Cardiac fibroblast (primary cell): ENCODE measurements around the gene PYGL.

Experiments used
- DNase-seq, 2 donors: peaks; one replicate each; pipeline versions ENCODE4 v3.0.0 to v3.0.0-alpha.2; 2010; ENCODE audit warnings: low read depth in 2 of 2
- H3K4me3 ChIP-seq, 2 donors: replicated peaks in 1 of 2; 1 replicate in 1 of 2; 2 replicates in 1 of 2; pipeline ENCODE4 v1.5.1; 2011; ENCODE audit warnings: low read depth in 2 of 2, low read length in 2 of 2, mild to moderate bottlenecking in 2 of 2, moderate library complexity in 1 of 2
- TF ChIP-seq, protein P1 (sequence below): IDR thresholded peaks from one replicate; pipeline ENCODE4 v1.5.1; 2011; ENCODE audit warnings: low read depth, mild to moderate bottlenecking, low read length, inconsistent platforms

PYGL gene

DNA sequence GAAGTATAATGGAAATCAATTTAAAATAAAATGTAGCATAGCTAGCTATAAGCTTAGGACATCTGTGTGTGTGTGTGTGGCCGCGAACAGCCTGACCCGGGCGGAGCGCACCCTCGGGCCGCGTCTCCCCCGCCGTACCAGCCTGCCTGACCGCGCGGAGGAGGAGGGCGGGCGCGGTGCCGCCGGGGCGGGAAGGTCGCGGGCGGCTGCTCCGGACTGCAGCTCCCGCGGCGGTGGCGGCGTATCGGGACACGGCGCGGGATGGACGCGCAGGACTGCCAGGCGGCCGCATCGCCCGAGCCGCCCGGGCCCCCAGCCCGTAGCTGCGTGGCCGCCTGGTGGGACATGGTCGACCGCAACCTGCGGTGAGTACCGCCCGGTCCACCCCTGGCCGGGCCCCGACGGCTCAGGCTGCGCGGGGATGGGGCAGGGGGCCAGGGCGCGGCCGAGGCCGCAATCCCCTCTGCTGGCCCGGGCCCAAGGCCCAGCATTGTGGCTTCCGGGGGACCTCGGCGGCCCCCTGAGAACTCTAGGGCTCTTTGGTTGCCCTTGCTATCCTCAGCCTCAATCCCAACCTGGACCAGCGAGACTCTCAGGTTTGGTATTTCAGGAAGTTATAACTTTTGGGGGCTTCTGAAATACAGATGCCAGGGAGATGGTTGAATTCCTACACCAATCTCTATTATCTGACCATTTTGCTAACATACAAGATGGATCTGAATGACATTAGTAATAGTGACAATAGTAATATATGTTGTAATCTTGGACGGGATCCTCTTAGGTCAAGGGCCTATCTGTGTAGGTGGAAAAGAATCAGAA lies 72.2 kb downstream of the PYGL start, which contains the start of gene ABHD12B:
TSS of gene ABHD12B (plus strand) at position 140 of the 819 bp plus-strand sequence. CDS start at position 262, 122 bp downstream.
- no peak within 1 kb of the TSS for H3K4me3 ChIP-seq
- DNase-seq: no peak
- TF ChIP-seq, protein P1, sequence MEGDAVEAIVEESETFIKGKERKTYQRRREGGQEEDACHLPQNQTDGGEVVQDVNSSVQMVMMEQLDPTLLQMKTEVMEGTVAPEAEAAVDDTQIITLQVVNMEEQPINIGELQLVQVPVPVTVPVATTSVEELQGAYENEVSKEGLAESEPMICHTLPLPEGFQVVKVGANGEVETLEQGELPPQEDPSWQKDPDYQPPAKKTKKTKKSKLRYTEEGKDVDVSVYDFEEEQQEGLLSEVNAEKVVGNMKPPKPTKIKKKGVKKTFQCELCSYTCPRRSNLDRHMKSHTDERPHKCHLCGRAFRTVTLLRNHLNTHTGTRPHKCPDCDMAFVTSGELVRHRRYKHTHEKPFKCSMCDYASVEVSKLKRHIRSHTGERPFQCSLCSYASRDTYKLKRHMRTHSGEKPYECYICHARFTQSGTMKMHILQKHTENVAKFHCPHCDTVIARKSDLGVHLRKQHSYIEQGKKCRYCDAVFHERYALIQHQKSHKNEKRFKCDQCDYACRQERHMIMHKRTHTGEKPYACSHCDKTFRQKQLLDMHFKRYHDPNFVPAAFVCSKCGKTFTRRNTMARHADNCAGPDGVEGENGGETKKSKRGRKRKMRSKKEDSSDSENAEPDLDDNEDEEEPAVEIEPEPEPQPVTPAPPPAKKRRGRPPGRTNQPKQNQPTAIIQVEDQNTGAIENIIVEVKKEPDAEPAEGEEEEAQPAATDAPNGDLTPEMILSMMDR: no peak

DNA sequence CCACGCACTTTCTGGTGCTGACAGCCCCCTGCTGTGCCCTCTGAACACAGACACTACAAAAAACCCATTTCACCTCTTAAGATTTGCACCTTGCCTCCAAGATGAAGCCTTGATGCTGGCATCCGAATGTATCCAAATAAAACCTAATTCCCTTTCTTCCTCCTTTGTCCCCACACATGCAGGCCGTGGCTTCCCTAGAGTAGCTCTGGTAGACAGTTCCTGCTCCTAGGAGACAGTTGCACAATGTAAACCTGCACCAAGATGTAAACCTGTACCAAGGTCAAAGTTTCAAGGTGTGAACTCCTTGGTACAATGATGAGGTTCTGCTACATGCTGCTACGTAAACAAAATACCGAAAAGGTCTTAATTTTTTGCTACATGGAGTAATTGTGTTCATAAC lies 73.1 kb downstream of the PYGL start:
- no peak for DNase-seq
- TF ChIP-seq, protein P1: no peak

DNA sequence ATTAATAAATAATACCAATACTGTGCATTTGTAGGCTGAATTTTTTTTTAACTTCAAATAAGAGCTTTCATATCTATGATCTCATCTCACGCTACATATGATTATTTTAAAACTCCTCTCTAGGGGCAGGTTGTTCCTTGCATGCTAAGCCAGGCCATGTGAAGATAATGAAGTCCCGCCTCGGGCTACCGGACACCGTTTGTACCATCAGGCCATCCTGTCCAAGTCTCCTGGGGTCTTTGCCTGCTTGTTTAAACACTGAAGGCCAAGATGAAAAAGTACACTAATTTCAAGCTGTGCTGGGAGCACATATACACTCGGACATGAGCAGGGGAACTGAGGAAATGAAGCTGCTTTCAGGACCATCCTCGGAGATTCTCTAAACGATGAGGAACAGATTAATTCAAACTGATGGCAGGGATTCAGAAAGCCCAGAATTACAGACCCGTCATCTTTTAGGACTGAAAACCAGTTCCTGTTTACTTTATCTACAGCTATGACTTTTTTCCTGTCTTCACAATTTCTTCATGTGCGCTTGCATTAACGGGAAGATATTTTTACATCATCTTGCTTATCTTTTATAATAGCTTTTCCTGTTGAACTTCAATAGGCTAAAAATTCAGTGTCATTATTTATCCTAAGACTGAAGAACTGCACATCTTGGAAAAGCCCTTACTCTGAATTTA lies 78.7 kb downstream of the PYGL start:
- TF ChIP-seq, protein P1: no peak
- no peak overlapping the region for H3K4me3 ChIP-seq
- peak; percentile 55 to 70 for DNase-seq

More for the DNA sequence above, 73.1 kb downstream of the PYGL start:
- H3K4me3 ChIP-seq: no peak overlapping the region

DNA sequence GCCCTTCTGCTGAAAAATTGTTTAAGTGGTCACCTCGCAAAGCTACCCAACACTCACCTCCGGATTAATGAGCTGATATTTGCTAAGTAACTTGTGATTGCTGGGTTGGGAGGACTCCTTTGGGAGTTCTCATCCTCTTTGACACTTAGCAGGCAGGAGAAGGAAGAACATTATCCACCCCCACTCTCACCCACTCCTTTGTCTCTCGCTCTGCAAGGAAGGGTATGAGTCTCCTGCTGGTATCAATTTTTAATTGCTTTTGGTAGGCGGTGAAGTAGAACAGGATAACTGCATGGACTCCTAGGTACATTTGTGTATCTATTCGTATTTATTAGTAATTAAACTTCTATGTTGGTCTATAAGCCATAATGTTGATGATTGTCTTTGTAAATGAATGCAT lies 79.3 kb downstream of the PYGL start:
- TF ChIP-seq, protein P1: no peak
- DNase-seq: no peak
- H3K4me3 ChIP-seq: no peak overlapping the region

DNA sequence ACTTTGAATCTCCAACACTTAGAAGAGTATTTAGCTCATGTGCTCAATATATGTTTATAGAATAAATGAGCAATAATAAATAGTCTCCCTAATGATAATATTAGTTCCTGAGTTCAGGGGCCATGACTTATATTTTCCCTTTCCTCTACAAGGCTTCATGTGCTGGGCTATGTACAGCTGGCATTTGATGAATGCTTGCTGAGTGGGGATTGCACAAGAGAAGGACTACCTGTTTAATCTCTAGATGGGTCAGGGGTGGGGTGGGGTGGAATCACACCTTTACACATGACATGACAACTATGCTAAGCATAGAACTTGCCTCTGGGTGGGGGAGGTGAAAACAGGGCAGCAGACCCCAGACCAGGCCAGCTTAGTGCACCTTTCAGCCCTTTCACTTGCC lies 80.0 kb downstream of the PYGL start:
- no peak for DNase-seq
- H3K4me3 ChIP-seq: no peak overlapping the region
- TF ChIP-seq, protein P1: no peak

DNA sequence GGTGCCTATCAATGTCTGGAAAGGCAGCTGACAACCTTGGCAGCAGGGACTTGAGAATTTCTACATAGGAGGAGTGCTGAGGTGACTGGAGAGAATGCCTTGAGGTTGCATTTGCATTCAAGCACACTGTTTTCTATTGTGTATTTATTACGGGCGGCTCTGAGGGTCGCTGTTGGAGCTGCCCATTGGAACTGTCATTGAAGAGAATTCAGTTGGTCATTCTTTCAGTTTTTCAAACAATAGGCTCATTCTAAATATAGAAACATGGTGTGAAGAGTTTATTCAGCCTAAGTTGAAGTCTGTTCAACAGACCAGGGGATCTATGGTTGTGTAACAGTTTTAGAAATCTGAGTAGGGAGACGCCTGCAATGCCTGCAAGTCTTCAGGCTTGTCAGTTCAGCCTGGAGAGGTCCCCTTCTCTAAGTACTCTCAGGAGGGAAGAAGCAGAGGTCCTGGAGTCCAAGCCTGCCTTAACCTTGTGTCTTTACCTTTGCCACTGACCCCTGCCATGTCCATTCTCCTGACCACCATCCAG lies 82.2 kb downstream of the PYGL start:
- TF ChIP-seq, protein P1: no peak
- no peak overlapping the region for H3K4me3 ChIP-seq

More for the DNA sequence above, 82.2 kb downstream of the PYGL start:
- DNase-seq: peak; percentile 21 to 73
